HepG2 (cell line): ENCODE measurements around the gene ADAMTS17. TPM values are rescaled to one million over a fixed set of nuclear protein-coding genes. Genes with fewer than 3 reads are reported as not detected.

Source experiments
- ATAC-seq: fragments of 200-7000 bp; cut with Tn5 transposase; 3 replicates; pipeline ENCODE4 v1.9.1; 2020; ENCODE audit warnings: mild to moderate bottlenecking, moderate library complexity
- BruUV-seq: library from RNA; stranded (reverse); fragments of 400-500 nt; replicated peaks from 2 replicates; lab custom pipeline; 2021; lab: Mats Ljungman, UMichigan
- CTCF ChIA-PET: fragments of 300-600 bp; formaldehyde crosslinking; extraction: SDS; loops from one replicate; lab custom pipeline; 2021; ENCODE audit warnings: low total read pairs, inconsistent platforms, low intra/inter-chr PET ratio; lab: Yijun Ruan, JAX
- POLR2A ChIA-PET: fragments of 350-600 bp; sonication (Branson Sonifier 250); formaldehyde crosslinking; loops from one replicate; lab custom pipeline; 2020; ENCODE audit warnings: antibody characterized with exemption, inconsistent platforms; lab: Yijun Ruan, JAX
- DNase-seq: peaks from one replicate; pipeline ENCODE4 v3.0.0-alpha.2; 2015; ENCODE audit warnings: low spot score
- FAIRE-seq: peaks from 3 replicates; lab custom pipeline; 2011; peaks lifted over from hg19 to GRCh38; lab: Jason Lieb, UNC
- H2AFZ ChIP-seq: one replicate; pipeline ENCODE4 v1.6.1; 2011; ENCODE audit warnings: low read length, inconsistent platforms
- H3K27ac ChIP-seq: fragments of 300-600 bp; 3 replicates; pipeline ENCODE4 v1.8.0; 2011; ENCODE audit warnings: mixed run types, mild to moderate bottlenecking, mixed read lengths, low read length, inconsistent platforms; ENCODE audit not compliant: insufficient read depth; ENCODE audit errors: extremely low read length
- H3K27me3 ChIP-seq, 2 experiments: fragments of 200-600 bp in 1 of 2; 2 replicates in 1 of 2; 3 replicates in 1 of 2; pipeline versions ENCODE4 v1.6.0 to v1.8.0; 2011; ENCODE audit warnings: low read length in 2 of 2, mild to moderate bottlenecking in 2 of 2, moderate library complexity in 2 of 2, inconsistent platforms in 1 of 2; ENCODE audit not compliant: insufficient read depth in 2 of 2, control insufficient read depth in 1 of 2
- H3K36me3 ChIP-seq, 2 experiments: fragments of 200-600 bp in 1 of 2; replicated peaks in 1 of 2; 2 replicates in 1 of 2; 3 replicates in 1 of 2; pipeline versions ENCODE4 v1.5.1 to v1.8.0; 2011; ENCODE audit warnings: low read length in 2 of 2, inconsistent platforms in 1 of 2; ENCODE audit not compliant: insufficient read depth in 2 of 2, control insufficient read depth in 1 of 2
- H3K4me1 ChIP-seq: 2 replicates; pipeline ENCODE4 v1.5.1; 2012; ENCODE audit warnings: low read length, inconsistent platforms; ENCODE audit not compliant: insufficient read depth
- H3K4me2 ChIP-seq: 2 replicates; pipeline ENCODE4 v1.6.0; 2011; ENCODE audit warnings: low read depth, low read length, inconsistent platforms
- H3K4me3 ChIP-seq, 3 experiments: fragments of 200-600 bp in 1 of 3; sonication (generic), shearing (Covaris generic) in 1 of 3; replicated peaks in 1 of 3; 2 replicates each; pipeline ENCODE4 v1.5.1; 2011 to 2016; ENCODE audit warnings: low read length in 3 of 3, inconsistent platforms in 2 of 3, low read depth in 2 of 3, mild to moderate bottlenecking in 2 of 3, control low read depth in 1 of 3, mixed read lengths in 1 of 3; ENCODE audit not compliant: insufficient read depth in 1 of 3
- H3K79me2 ChIP-seq: one replicate; pipeline ENCODE4 v1.6.1; 2011; ENCODE audit warnings: low read length, inconsistent platforms; ENCODE audit not compliant: insufficient read depth
- H3K9ac ChIP-seq: 2 replicates; pipeline ENCODE4 v1.6.0; 2011; ENCODE audit warnings: mild to moderate bottlenecking, low read depth, low read length, inconsistent platforms; ENCODE audit not compliant: insufficient read depth
- H3K9me3 ChIP-seq: 2 replicates; pipeline ENCODE4 v1.5.1; 2012; ENCODE audit warnings: mild to moderate bottlenecking, low read length
- H4K20me1 ChIP-seq: 2 replicates; pipeline ENCODE4 v1.6.0; 2011; ENCODE audit warnings: inconsistent platforms, mild to moderate bottlenecking, low read length, moderate library complexity; ENCODE audit not compliant: insufficient read depth
- CC2D1A ChIP-seq: sonication (generic); formaldehyde crosslinking; IDR thresholded peaks from 2 replicates; pipeline ENCODE4 v1.8.1; 2023; ENCODE audit warnings: mild to moderate bottlenecking, missing genetic modification reagents
- CENPBD1 ChIP-seq: sonication (generic); formaldehyde crosslinking; IDR thresholded peaks from 2 replicates; pipeline ENCODE4 v1.8.0; 2022; ENCODE audit warnings: missing genetic modification reagents, low read depth, mild to moderate bottlenecking, borderline replicate concordance
- GTF3A ChIP-seq: sonication (generic); formaldehyde crosslinking; conservative IDR thresholded peaks from 2 replicates; pipeline ENCODE4 v1.4.0; 2020; ENCODE audit warnings: mild to moderate bottlenecking, missing genetic modification reagents
- HNRNPL ChIP-seq: fragments of 200-400 bp; formaldehyde crosslinking; IDR thresholded peaks from 2 replicates; pipeline ENCODE4 v1.6.1; 2017; ENCODE audit warnings: mild to moderate bottlenecking, low read depth, low read length
- IKZF4 ChIP-seq: sonication (generic); formaldehyde crosslinking; IDR thresholded peaks from 2 replicates; pipeline ENCODE4 v1.5.1; 2020; ENCODE audit warnings: borderline replicate concordance, mild to moderate bottlenecking, low read depth, missing genetic modification reagents; ENCODE audit errors: not compliant biosample characterization
- MAX ChIP-seq: IDR thresholded peaks from 2 replicates; pipeline ENCODE4 v1.6.1; 2012; ENCODE audit warnings: inconsistent platforms
- RFXANK ChIP-seq: IDR thresholded peaks from 2 replicates; pipeline ENCODE4 v1.6.1; 2016
- SETDB1 ChIP-seq: sonication (generic); formaldehyde crosslinking; IDR thresholded peaks from 2 replicates; pipeline ENCODE4 v1.5.1; 2020; ENCODE audit warnings: missing genetic modification reagents, mild to moderate bottlenecking, borderline replicate concordance
- SNAPC2 ChIP-seq: sonication (generic); formaldehyde crosslinking; IDR thresholded peaks from 2 replicates; pipeline ENCODE4 v1.8.1; 2022; ENCODE audit warnings: mild to moderate bottlenecking, missing genetic modification reagents
- SRSF9 ChIP-seq: fragments of 200-400 bp; formaldehyde crosslinking; IDR thresholded peaks from 2 replicates; pipeline ENCODE4 v1.6.1; 2018; ENCODE audit warnings: borderline replicate concordance, mild to moderate bottlenecking, low read depth, low read length; ENCODE audit not compliant: insufficient read depth, poor library complexity, severe bottlenecking
- TRAFD1 ChIP-seq: sonication (generic); formaldehyde crosslinking; IDR thresholded peaks from 2 replicates; pipeline ENCODE4 v1.5.1; 2020; ENCODE audit warnings: missing genetic modification reagents, mild to moderate bottlenecking, borderline replicate concordance
- ZBTB3 ChIP-seq: sonication (generic); formaldehyde crosslinking; IDR thresholded peaks from 2 replicates; pipeline ENCODE4 v1.4.0; 2020; ENCODE audit warnings: low read depth, mild to moderate bottlenecking, moderate library complexity, missing genetic modification reagents, borderline replicate concordance
- ZBTB37 ChIP-seq: sonication (generic); formaldehyde crosslinking; IDR thresholded peaks from 2 replicates; pipeline ENCODE4 v1.4.0; 2020; ENCODE audit warnings: mild to moderate bottlenecking, missing genetic modification reagents
- ZNF296 ChIP-seq: sonication (generic); formaldehyde crosslinking; conservative IDR thresholded peaks from 2 replicates; pipeline ENCODE4 v1.5.0; 2020; ENCODE audit warnings: mild to moderate bottlenecking, missing genetic modification reagents
- ZNF354B ChIP-seq: sonication (generic); formaldehyde crosslinking; IDR thresholded peaks from 2 replicates; pipeline ENCODE4 v1.8.0; 2022; ENCODE audit warnings: mild to moderate bottlenecking, missing genetic modification reagents
- ZNF629 ChIP-seq: sonication (generic); formaldehyde crosslinking; conservative IDR thresholded peaks from 2 replicates; pipeline ENCODE4 v1.5.0; 2020; ENCODE audit warnings: missing genetic modification reagents
- ZNF652 ChIP-seq: IDR thresholded peaks from 2 replicates; pipeline ENCODE4 v1.6.1; 2016; ENCODE audit warnings: low read depth, borderline replicate concordance
- ZNF777 ChIP-seq: sonication (generic); formaldehyde crosslinking; IDR thresholded peaks from 2 replicates; pipeline ENCODE4 v1.4.0; 2020; ENCODE audit warnings: missing genetic modification reagents
- WGBS: methylation state at CpG from one replicate; pipeline ENCODE4 v1.1.6; 2017; ENCODE audit warnings: low lambda C conversion rate; 5-methylcytosine and 5-hydroxymethylcytosine counted together
- in situ Hi-C: cut with HindIII; loops from 2 replicates; pipeline ENCODE4 v1.10.0; 2017; ENCODE audit warnings: low pct_unique_long_range_greater_than_20kb; ENCODE audit not compliant: extremely low pct_ligation_motif_present
- intact Hi-C: fragments of 100-400 bp; cut with micrococcal nuclease; formaldehyde crosslinking; loops from one replicate; pipeline ENCODE4 v1.10.0; 2022; ENCODE audit not compliant: unreplicated experiment
- polyA plus RNA-seq, 8 experiments: library from polyadenylated mRNA; depleted of rRNA in 3 of 8; stranded (reverse) in 7 of 8; unstranded in 1 of 8; fragments of >200 nt; fragmentation: Illumina TruSeq in 4 of 8; extraction: Trizol in 4 of 8; gene quantifications; 2 replicates each; pipeline versions ENCODE4 v1.2.1 to v1.2.3, GENCODE V29; 2011 to 2016; ENCODE audit warnings: low read depth in 4 of 8, missing spikeins in 1 of 8, mixed read lengths in 1 of 8; ENCODE audit not compliant: insufficient read depth in 1 of 8
- total RNA-seq, 5 experiments: library from RNA; depleted of rRNA; stranded (reverse); fragments of >200 nt; fragmentation: Illumina TruSeq; extraction: Trizol; gene quantifications; 2 replicates each; pipeline ENCODE4 v1.2.3, GENCODE V29; 2016; ENCODE audit warnings: low read depth in 1 of 5

Gene ADAMTS17
- total and polyA plus RNA-seq, 2 of the 13 experiments (the other 11 are each of a cell fraction or from before 2014, with no cell fraction given): 0.02 to 0.04 TPM

GRCh38 chr15:99976000-99976399 is 365.8 kb downstream of the ADAMTS17 start (continued):
- TF ChIP-seq ZNF354B (CRISPR knock-in tag) (no peak), ZBTB37 (no peak), ZNF652 (no peak)
- TF ChIP-seq, all 625 proteins: peak for 2

- ChIA-PET CTCF (no interaction called here), POLR2A (no interaction called here)
- Histone ChIP-seq H3K27ac (no peak overlapping the region), H3K9me3 (no peaks in the 10 kb centered on the region), H3K36me3 (no peaks in the 10 kb centered on the region), H3K4me1 (peaks cover 11% of the 10 kb centered on the region; the same call in 1 of the 2 replicates), H3K4me2 (no peak overlapping the region), H3K9ac (no peak overlapping the region), H3K4me3 (no peak overlapping the region), H3K79me2 (no peaks in the 10 kb centered on the region), H2AFZ (no peak overlapping the region), H3K27me3 (no peaks in the 10 kb centered on the region), H4K20me1 (no peaks in the 10 kb centered on the region)
- in situ Hi-C loops (no loop called here), intact Hi-C loops (no loop called here)
- no peak for ATAC-seq
- DNase-seq: no peak
- no TSS peak for BruUV-seq
- FAIRE-seq: no peak
- 65% methylated on average over 5 of the region's 17 CpGs for WGBS
- TF ChIP-seq RFXANK (CRISPR knock-in tag): no peak
- TF ChIP-seq ZNF629 (CRISPR knock-in tag): no peak
- TF ChIP-seq GTF3A: no peak
- no peak for TF ChIP-seq MAX
- TF ChIP-seq IKZF4 (CRISPR knock-in tag): no peak
- no peak for TF ChIP-seq SETDB1 (CRISPR knock-in tag)
- no peak for TF ChIP-seq ZNF777
- TF ChIP-seq CENPBD1 (CRISPR knock-in tag): no peak
- no peak for TF ChIP-seq ZBTB3
- TF ChIP-seq HNRNPL: no peak
- TF ChIP-seq SRSF9: no peak
- no peak for TF ChIP-seq TRAFD1 (CRISPR knock-in tag)
- TF ChIP-seq SNAPC2 (CRISPR knock-in tag): no peak
- TF ChIP-seq CC2D1A: no peak
- no peak for TF ChIP-seq ZNF296 (CRISPR knock-in tag)
Measured at GRCh38 chr15:99974246-99974645, 367.5 kb downstream of the ADAMTS17 start.
